H1 (cell line): ENCODE results near the gene PTPRO. TPM values are rescaled to one million over a fixed set of nuclear protein-coding genes. Genes with fewer than 3 reads are reported as not detected.

Experiments used
- CTCF ChIA-PET: fragments of 300-600 bp; sonication (Branson Sonifier 250); formaldehyde crosslinking; loops from one replicate; lab custom pipeline; 2021; ENCODE audit not compliant: partially characterized antibody; lab: Charles Lee
- POLR2A ChIA-PET: fragments of 300-600 bp; sonication (Branson Sonifier 250); formaldehyde crosslinking; loops from one replicate; lab custom pipeline; 2021; ENCODE audit warnings: inconsistent platforms; ENCODE audit not compliant: partially characterized antibody; lab: Charles Lee
- DNase-seq, 2 experiments: peaks; one replicate each; pipeline versions ENCODE4 v3.0.0 to v3.0.0-alpha.2; 2010 to 2022; ENCODE audit warnings: low spot score in 2 of 2, low read depth in 1 of 2, mixed read lengths in 1 of 2
- FAIRE-seq: peaks from 2 replicates; lab custom pipeline; 2011; peaks lifted over from hg19 to GRCh38; lab: Jason Lieb, UNC
- H2AFZ ChIP-seq: 2 replicates; pipeline ENCODE4 v1.8.1; 2012; ENCODE audit warnings: low read length, inconsistent platforms
- H2AK5ac ChIP-seq: 2 replicates; pipeline ENCODE4 v1.6.1; 2013; ENCODE audit warnings: low read depth, low read length
- H2BK120ac ChIP-seq: replicated peaks from 2 replicates; pipeline ENCODE3; 2013; ENCODE audit warnings: low read depth, low read length, inconsistent platforms
- H2BK12ac ChIP-seq: 2 replicates; pipeline ENCODE4 v1.6.1; 2013; ENCODE audit warnings: low read depth, low read length
- H2BK15ac ChIP-seq: 2 replicates; pipeline ENCODE4 v1.6.1; 2013; ENCODE audit warnings: low read length
- H2BK20ac ChIP-seq: 2 replicates; pipeline ENCODE4 v1.6.1; 2013; ENCODE audit warnings: low read length
- H2BK5ac ChIP-seq: 2 replicates; pipeline ENCODE4 v1.6.1; 2013; ENCODE audit warnings: low read depth, low read length
- H3K14ac ChIP-seq: 2 replicates; pipeline ENCODE4 v1.6.1; 2013; ENCODE audit warnings: inconsistent platforms; ENCODE audit not compliant: insufficient read length
- H3K18ac ChIP-seq: 2 replicates; pipeline ENCODE4 v1.6.1; 2013; ENCODE audit warnings: low read length; ENCODE audit errors: extremely low read depth
- H3K23ac ChIP-seq: 2 replicates; pipeline ENCODE4 v1.6.1; 2013; ENCODE audit warnings: inconsistent platforms; ENCODE audit not compliant: insufficient read length
- H3K23me2 ChIP-seq: 2 replicates; pipeline ENCODE4 v1.6.1; 2013; ENCODE audit warnings: low read depth, low read length
- H3K27ac ChIP-seq: 2 replicates; pipeline ENCODE4 v1.6.1; 2011; ENCODE audit warnings: low read depth, low read length, inconsistent platforms
- H3K27me3 ChIP-seq, 4 experiments: replicated peaks in 1 of 4; 1 replicate in 1 of 4; 2 replicates in 3 of 4; pipeline versions ENCODE4 v1.6.1 to v1.8.1; 2011 to 2013; ENCODE audit warnings: low read length in 3 of 4, mild to moderate bottlenecking in 3 of 4, inconsistent platforms in 2 of 4, mixed read lengths in 2 of 4, moderate library complexity in 1 of 4; ENCODE audit not compliant: control insufficient read depth in 3 of 4, insufficient read depth in 3 of 4; ENCODE audit errors: extremely low read depth in 1 of 4
- H3K36me3 ChIP-seq, 4 experiments: 2 replicates each; pipeline versions ENCODE4 v1.6.1 to v1.8.1; 2011 to 2013; ENCODE audit warnings: mild to moderate bottlenecking in 4 of 4, low read length in 3 of 4, moderate library complexity in 2 of 4, control low read depth in 1 of 4, inconsistent platforms in 1 of 4; ENCODE audit not compliant: insufficient read depth in 4 of 4, control insufficient read depth in 2 of 4
- H3K4ac ChIP-seq: replicated peaks from 2 replicates; pipeline ENCODE3; 2013; ENCODE audit warnings: low read length, low read depth, mixed read lengths, inconsistent platforms; ENCODE audit not compliant: insufficient read length
- H3K4me1 ChIP-seq, 4 experiments: replicated peaks in 1 of 4; 1 replicate in 1 of 4; 2 replicates in 3 of 4; pipeline versions ENCODE4 v1.6.1 to v1.8.1; 2011 to 2013; ENCODE audit warnings: low read length in 3 of 4, inconsistent platforms in 2 of 4, mixed read lengths in 1 of 4; ENCODE audit not compliant: insufficient read depth in 4 of 4, control insufficient read depth in 3 of 4
- H3K4me2 ChIP-seq, 2 experiments: 2 replicates each; pipeline versions ENCODE4 v1.6.1 to v1.8.1; 2011 to 2013; ENCODE audit warnings: low read depth in 2 of 2, low read length in 2 of 2, control low read depth in 1 of 2, inconsistent platforms in 1 of 2, mild to moderate bottlenecking in 1 of 2; ENCODE audit not compliant: insufficient read depth in 1 of 2
- H3K4me3 ChIP-seq, 4 experiments: fragments of 200-600, 300-600 bp in 1 of 4; sonication (generic), shearing (Covaris generic), sonication (Bioruptor Twin) in 1 of 4; 2 replicates each; pipeline versions ENCODE4 v1.5.1 to v1.8.1; 2011 to 2016; ENCODE audit warnings: low read length in 4 of 4, low read depth in 3 of 4, control low read depth in 2 of 4, inconsistent platforms in 2 of 4, mild to moderate bottlenecking in 2 of 4, mixed read lengths in 1 of 4, moderate library complexity in 1 of 4; ENCODE audit not compliant: insufficient read depth in 2 of 4; ENCODE audit errors: extremely low read depth in 1 of 4
- H3K56ac ChIP-seq: replicated peaks from 2 replicates; pipeline ENCODE3; 2013; ENCODE audit warnings: low read depth, mild to moderate bottlenecking, mixed read lengths, low read length, inconsistent platforms; ENCODE audit not compliant: insufficient read length
- H3K79me1 ChIP-seq: 2 replicates; pipeline ENCODE4 v1.6.1; 2013; ENCODE audit warnings: low read depth, low read length, control low read depth
- H3K79me2 ChIP-seq, 2 experiments: 2 replicates each; pipeline versions ENCODE4 v1.6.1 to v1.8.1; 2012 to 2013; ENCODE audit warnings: low read length in 2 of 2, mild to moderate bottlenecking in 2 of 2, inconsistent platforms in 1 of 2; ENCODE audit not compliant: insufficient read depth in 2 of 2, control insufficient read depth in 1 of 2
- H3K9ac ChIP-seq, 4 experiments: replicated peaks in 1 of 4; 1 replicate in 1 of 4; 2 replicates in 3 of 4; pipeline versions ENCODE4 v1.6.1 to v1.8.1; 2011 to 2013; ENCODE audit warnings: low read depth in 3 of 4, low read length in 3 of 4, control low read depth in 2 of 4, mild to moderate bottlenecking in 2 of 4, moderate library complexity in 2 of 4, inconsistent platforms in 1 of 4; ENCODE audit errors: extremely low read depth in 1 of 4
- H3K9me3 ChIP-seq, 2 experiments: 2 replicates each; pipeline versions ENCODE4 v1.6.1 to v1.8.1; 2012 to 2013; ENCODE audit warnings: mild to moderate bottlenecking in 2 of 2, moderate library complexity in 2 of 2, control low read depth in 1 of 2, inconsistent platforms in 1 of 2, low read depth in 1 of 2, low read length in 1 of 2, mixed read lengths in 1 of 2; ENCODE audit not compliant: insufficient read depth in 2 of 2
- H4K20me1 ChIP-seq, 2 experiments: replicated peaks in 1 of 2; 2 replicates each; pipeline versions ENCODE3 to v1.8.1; 2011 to 2013; ENCODE audit warnings: inconsistent platforms in 2 of 2, low read length in 2 of 2, mild to moderate bottlenecking in 1 of 2; ENCODE audit not compliant: insufficient read depth in 2 of 2, control insufficient read depth in 1 of 2
- H4K5ac ChIP-seq: 2 replicates; pipeline ENCODE4 v1.6.1; 2013; ENCODE audit warnings: low read length, low read depth, mixed read lengths, inconsistent platforms; ENCODE audit not compliant: insufficient read length
- H4K8ac ChIP-seq: 2 replicates; pipeline ENCODE4 v1.8.0; 2013; ENCODE audit warnings: mild to moderate bottlenecking, moderate library complexity, low read length, inconsistent platforms; ENCODE audit not compliant: insufficient read depth; ENCODE audit errors: extremely low read depth
- H4K91ac ChIP-seq: replicated peaks from 2 replicates; pipeline ENCODE3; 2013; ENCODE audit warnings: low read length, mixed read lengths, inconsistent platforms; ENCODE audit not compliant: insufficient read length
- CBX8 ChIP-seq: fragments of 300-800, 300-1000 bp; sonication (generic); IDR thresholded peaks from 2 replicates; pipeline ENCODE4 v1.7.1; 2016; ENCODE audit warnings: low read depth, low read length, borderline replicate concordance
- KDM5A ChIP-seq: fragments of 200-600 bp; IDR thresholded peaks from 2 replicates; pipeline ENCODE4 v1.7.1; 2012; ENCODE audit warnings: mild to moderate bottlenecking, low read length, inconsistent platforms, mixed read lengths
- MAX ChIP-seq: IDR thresholded peaks from 2 replicates; pipeline ENCODE4 v1.6.1; 2012; ENCODE audit warnings: inconsistent platforms
- RBBP5 ChIP-seq: IDR thresholded peaks from 2 replicates; pipeline ENCODE4 v1.7.1; 2012; ENCODE audit warnings: low read depth, mild to moderate bottlenecking, inconsistent platforms, low read length, moderate library complexity, borderline replicate concordance
- RNF2 ChIP-seq: fragments of 200-900, 300-1000 bp; sonication (generic); IDR thresholded peaks from 2 replicates; pipeline ENCODE4 v1.7.1; 2016; ENCODE audit warnings: borderline replicate concordance, low read depth, mild to moderate bottlenecking, antibody characterized with exemption, low read length; ENCODE audit not compliant: poor library complexity, severe bottlenecking; ENCODE audit errors: missing control alignments
- SP4 ChIP-seq: IDR thresholded peaks from 2 replicates; pipeline ENCODE4 v1.6.1; 2012; ENCODE audit warnings: low read length, inconsistent platforms
- TAF7 ChIP-seq: optimal IDR thresholded peaks from 2 replicates; pipeline ENCODE3; 2011; ENCODE audit warnings: low read depth, mild to moderate bottlenecking, inconsistent platforms, low read length, moderate library complexity, borderline replicate concordance
- WGBS, 2 experiments: shearing (Covaris generic) in 1 of 2; methylation state at CpG; one replicate each; pipeline versions ENCODE4 v1.1.6 to v1.1.7; 2013 to 2015; ENCODE audit warnings: low lambda C conversion rate in 2 of 2, mixed read lengths in 2 of 2, inconsistent platforms in 1 of 2, low coverage in 1 of 2, missing lambda C conversion rate in 1 of 2; ENCODE audit not compliant: insufficient replicate concordance in 2 of 2, insufficient coverage in 1 of 2, insufficient read length in 1 of 2; ENCODE audit errors: extremely low coverage in 1 of 2, missing lambda C conversion rate in 1 of 2; 5-methylcytosine and 5-hydroxymethylcytosine counted together
- polyA plus RNA-seq, 7 experiments: library from polyadenylated mRNA; depleted of rRNA in 3 of 7; stranded (reverse) in 5 of 7; unstranded in 2 of 7; fragments of >200 nt in 5 of 7; fragments of 200-250 nt in 2 of 7; gene quantifications; 1 replicate in 5 of 7; 2 replicates in 1 of 7; 4 replicates in 1 of 7; pipeline versions ENCODE4 v1.2.1 to v1.2.3, GENCODE V29; 2011 to 2013; ENCODE audit warnings: missing spikeins in 2 of 7, mixed read lengths in 2 of 7
- total RNA-seq: library from RNA; stranded (reverse); fragmentation: NEBNext Ultra II Directional; extraction: Animal tissue kit (Norgen Biotek cat#: 25700); gene quantifications from 2 replicates; pipeline ENCODE4 v1.2.1, GENCODE V29; 2021

The PTPRO gene
- total and polyA plus RNA-seq, 2 of the 8 experiments (the other 6 are each of a cell fraction or from before 2014, with no cell fraction given) = 0.73 to 1.7 TPM

- Histone ChIP-seq H3K36me3 (no peaks in the 10 kb centered on the region), H2BK12ac (no peak overlapping the region), H3K4me2 (no peak overlapping the region), H2BK5ac (no peak overlapping the region), H3K9ac (no peak overlapping the region), H2BK120ac (no peak overlapping the region), H3K23ac (no peak overlapping the region), H3K9me3 (no peaks in the 10 kb centered on the region), H3K27me3 (no peaks in the 10 kb centered on the region), H3K4me1 (no peaks in the 10 kb centered on the region), H3K4me3 (no peak overlapping the region), H3K18ac (no peak overlapping the region), H2AFZ (no peak overlapping the region), H3K56ac (no peak overlapping the region), H2BK15ac (no peak overlapping the region), H4K91ac (no peak overlapping the region), H3K14ac (no peak overlapping the region), H4K8ac (no peak overlapping the region), H2AK5ac (no peak overlapping the region), H2BK20ac (no peak overlapping the region), H4K20me1 (no peaks in the 10 kb centered on the region), H3K4ac (no peak overlapping the region), H4K5ac (no peak overlapping the region), H3K79me2 (no peaks in the 10 kb centered on the region), H3K27ac (no peak overlapping the region), H3K79me1 (no peaks in the 10 kb centered on the region), H3K23me2 (no peaks in the 10 kb centered on the region)
- 91% methylated on average over 4 of the region's 4 CpGs; no CpG with 5 or more reads in 1 of the 2 experiments for WGBS, 2 experiments
- FAIRE-seq (no peak), DNase-seq (no peak)
- ChIA-PET CTCF (interaction anchor here (4.6 to 5.8 kb wide), 2 partner anchors 19 to 34 kb away, joined by 23 to 26 read pairs; no protein-coding TSS in a partner anchor), POLR2A (no interaction called here)
- no peak for TF ChIP-seq MAX
- TF ChIP-seq KDM5A = no peak
- no peak for TF ChIP-seq RNF2
- TF ChIP-seq CBX8 = no peak
- TF ChIP-seq SP4 = no peak
- no peak for TF ChIP-seq RBBP5
- TF ChIP-seq TAF7 = no peak
Measured at GRCh38 chr12:15550793-15551192, 228.5 kb downstream of the PTPRO start.
